ENCODE measurements around the gene GDPD2.

Gene GDPD2

GRCh38 chrX:70437921-70438665, 15.0 kb downstream of the GDPD2 start:
- DNase-seq (ENCODE audit: low spot score), result no peak

GRCh38 chrX:70439016-70439415, 15.9 kb downstream of the GDPD2 start:
- DNase-seq (ENCODE audit: low spot score), result no peak

- no peak for DNase-seq (ENCODE audit: low spot score)
These were observed 19.1 kb downstream of the GDPD2 start for GRCh38 chrX:70442224-70442623.

GRCh38 chrX:70444326-70444945, 21.3 kb downstream of the GDPD2 start, which contains the start of gene DLG3:
Gene DLG3 (plus strand): TSS chrX:70444835. CDS start chrX:70445202, 367 bp downstream.
- DNase-seq (ENCODE audit: low spot score), result peak; percentile 65

- no peak for DNase-seq (ENCODE audit: low spot score)
These were observed 22.0 kb downstream of the GDPD2 start for GRCh38 chrX:70444946-70445656.

GRCh38 chrX:70445951-70446350, 22.8 kb downstream of the GDPD2 start:
- DNase-seq (ENCODE audit: low spot score), result no peak

GRCh38 chrX:70446380-70447350, 23.6 kb downstream of the GDPD2 start:
- DNase-seq (ENCODE audit: low spot score), result no peak

GRCh38 chrX:70449457-70449966, 26.4 kb downstream of the GDPD2 start:
- no peak for DNase-seq (ENCODE audit: low spot score)

- peak; percentile 64 for DNase-seq (ENCODE audit: low spot score)
These were observed 29.1 kb downstream of the GDPD2 start for GRCh38 chrX:70452143-70452733.

- no peak for DNase-seq (ENCODE audit: low spot score)
These were observed 30.0 kb downstream of the GDPD2 start for GRCh38 chrX:70453024-70453618.

- peak; percentile 91 for DNase-seq (ENCODE audit: low spot score)
These were observed 31.6 kb downstream of the GDPD2 start for GRCh38 chrX:70454441-70455365.

GRCh38 chrX:70455366-70456202, 32.5 kb downstream of the GDPD2 start:
- no peak for DNase-seq (ENCODE audit: low spot score)

- DNase-seq (ENCODE audit: low spot score), result no peak
These were observed 33.1 kb downstream of the GDPD2 start for GRCh38 chrX:70456256-70456655.

- no peak for DNase-seq (ENCODE audit: low spot score)
These were observed 37.9 kb downstream of the GDPD2 start for GRCh38 chrX:70461026-70461425.

GRCh38 chrX:70464051-70464450, 40.9 kb downstream of the GDPD2 start:
- no peak for DNase-seq (ENCODE audit: low spot score)

GRCh38 chrX:70466968-70467367, 43.9 kb downstream of the GDPD2 start:
- no peak for DNase-seq (ENCODE audit: low spot score)

GRCh38 chrX:70468709-70469108, 45.6 kb downstream of the GDPD2 start:
- no peak for DNase-seq (ENCODE audit: low spot score)

GRCh38 chrX:70470850-70471289, 47.8 kb downstream of the GDPD2 start:
- no peak for DNase-seq (ENCODE audit: low spot score)

Data from D341Med (cell line).